Endothelial cell of hepatic sinusoid (primary cell): ENCODE results near the gene AP4S1.
"Not testable (repeated sequence)": the region's sequence is repeated elsewhere in the genome, so short reads cannot be mapped to it uniquely, and the experiment has no call there.

ENCODE experiments used
- in situ Hi-C: cut with HindIII; loops from 2 replicates; pipeline ENCODE4 v1.10.0; 2017; ENCODE audit warnings: low sequenced_read_pairs

Gene AP4S1

DNA sequence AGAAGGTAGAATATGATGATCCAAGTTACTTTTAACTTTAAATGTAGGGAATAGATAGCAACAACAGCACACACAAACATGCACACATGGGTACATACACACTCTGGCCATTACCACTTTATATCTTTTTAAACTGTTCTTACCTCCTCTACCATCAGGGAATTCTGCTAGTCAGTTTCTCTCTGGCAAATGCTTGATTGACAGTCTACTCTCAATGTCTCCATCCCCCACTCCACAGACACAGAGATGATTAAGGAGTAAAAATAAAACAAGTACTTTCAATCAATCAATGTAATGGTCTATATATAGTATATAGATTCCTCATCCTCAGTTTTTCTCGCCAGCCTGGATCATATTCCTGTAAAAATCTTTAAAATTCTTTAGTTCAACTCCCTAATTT lies 16.9 kb downstream of the AP4S1 start:
- in situ Hi-C loops, result loop anchor here (5.0 kb wide), 1 partner anchor 60 kb away; no protein-coding TSS in a partner anchor

DNA sequence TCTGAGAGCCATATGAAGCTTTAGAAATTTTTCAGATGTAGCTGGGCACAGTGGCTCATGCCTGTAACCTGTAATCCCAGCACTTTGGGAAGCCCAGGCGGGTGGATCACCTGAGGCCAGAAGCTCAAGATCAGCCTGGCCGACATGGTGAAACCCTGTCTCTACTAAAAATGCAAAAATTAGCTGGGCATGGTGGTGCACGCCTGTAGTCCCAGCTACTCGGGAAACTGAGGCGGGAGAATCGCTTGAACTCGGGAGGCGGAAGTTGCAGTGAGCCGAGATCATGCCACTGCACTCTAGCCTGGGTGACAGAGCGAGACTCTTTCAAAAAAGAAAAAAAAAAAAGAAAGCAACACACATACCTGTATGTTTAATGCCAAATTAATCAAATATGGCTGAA lies 17.4 kb downstream of the AP4S1 start:
- in situ Hi-C loops, result loop anchor here (5.0 kb wide), 1 partner anchor 61 kb away; no protein-coding TSS in a partner anchor

DNA sequence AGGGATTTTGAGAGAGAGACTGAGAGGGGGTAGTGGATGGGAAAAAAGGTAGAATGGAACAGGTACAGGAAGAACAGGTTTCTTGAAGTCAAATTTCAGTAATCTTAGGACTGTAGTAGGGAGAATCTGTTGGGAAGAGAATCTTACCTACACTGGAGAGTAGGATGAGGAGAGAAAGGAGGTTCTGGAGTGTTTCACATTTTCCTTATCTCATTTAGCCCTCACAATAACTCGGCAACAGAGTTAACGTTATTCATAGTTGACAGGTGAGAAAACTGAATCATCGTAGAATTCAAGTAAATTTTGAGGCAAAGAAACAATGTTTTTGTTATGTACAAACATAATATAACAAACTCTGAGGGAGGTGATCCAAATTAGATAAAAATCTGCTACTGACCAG lies 17.9 kb downstream of the AP4S1 start:
- in situ Hi-C loops, result loop anchor here (5.0 kb wide), 1 partner anchor 61 kb away; no protein-coding TSS in a partner anchor

DNA sequence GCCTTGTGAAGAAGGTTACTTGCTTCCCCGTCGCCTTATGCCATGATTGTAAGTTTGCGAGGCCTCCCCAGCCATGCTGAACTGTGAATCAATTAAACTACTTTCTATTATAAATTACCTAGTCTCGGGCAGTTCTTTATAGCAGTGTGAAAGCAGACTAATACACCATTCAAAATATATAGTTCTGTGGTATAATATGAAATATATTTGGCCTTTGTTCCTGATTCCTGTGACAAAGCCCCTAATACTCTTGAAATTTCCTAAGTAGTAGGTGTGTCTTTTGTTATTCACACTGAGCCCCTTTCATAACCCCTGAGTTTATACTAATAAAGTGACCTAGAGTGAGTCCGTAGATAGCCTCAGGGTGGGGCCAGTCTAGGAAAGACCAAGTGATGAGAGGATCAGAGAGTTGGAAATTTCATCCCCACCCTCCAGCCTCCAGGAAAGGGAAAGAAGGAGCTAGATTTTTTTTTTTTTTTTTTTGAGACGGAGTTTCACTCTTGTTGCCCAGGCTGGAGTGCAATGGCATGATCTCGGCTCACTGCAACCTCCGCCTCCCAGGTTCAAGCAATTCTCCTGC lies 20.1 kb downstream of the AP4S1 start:
- in situ Hi-C loops, result no loop called here

DNA sequence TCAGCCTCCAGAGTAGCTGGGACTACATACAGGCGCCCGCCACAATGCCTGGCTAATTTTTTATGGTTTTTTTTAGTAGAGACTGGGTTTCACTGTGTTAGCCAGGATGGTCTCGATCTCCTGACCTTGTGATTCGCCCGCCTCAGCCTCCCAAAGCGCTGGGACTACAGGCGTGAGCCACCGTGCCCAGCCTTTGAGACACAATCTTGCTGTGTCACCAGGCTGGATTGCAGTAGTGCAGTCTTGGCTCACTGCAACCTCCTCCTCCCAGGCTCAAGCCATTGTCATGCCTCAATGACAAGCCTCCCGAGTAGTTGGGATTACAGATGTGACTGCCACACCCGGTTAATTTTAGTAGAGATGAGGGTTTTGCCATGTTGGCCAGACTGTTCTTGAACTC lies 22.1 kb downstream of the AP4S1 start:
- in situ Hi-C loops, result no loop called here

DNA sequence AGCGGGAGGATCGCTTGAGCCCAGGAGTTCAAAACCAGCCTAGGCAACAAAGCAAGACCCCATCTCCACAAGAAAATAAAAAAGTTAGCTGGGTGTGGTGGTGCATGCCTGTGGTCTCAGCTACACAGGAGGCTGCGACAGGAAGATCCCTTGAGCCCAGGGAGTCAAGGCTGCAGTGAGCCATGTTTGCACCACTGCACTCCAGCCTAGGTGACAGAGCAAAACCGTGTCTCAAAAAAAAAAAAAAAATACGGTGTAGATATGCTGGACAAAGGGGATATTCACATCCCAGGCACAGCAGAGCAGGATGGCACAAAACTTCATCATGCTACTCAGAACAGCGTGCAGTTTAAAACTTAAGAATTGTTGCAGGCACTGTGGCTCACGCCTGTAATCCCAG lies 25.6 kb downstream of the AP4S1 start:
- in situ Hi-C loops, result no loop called here

DNA sequence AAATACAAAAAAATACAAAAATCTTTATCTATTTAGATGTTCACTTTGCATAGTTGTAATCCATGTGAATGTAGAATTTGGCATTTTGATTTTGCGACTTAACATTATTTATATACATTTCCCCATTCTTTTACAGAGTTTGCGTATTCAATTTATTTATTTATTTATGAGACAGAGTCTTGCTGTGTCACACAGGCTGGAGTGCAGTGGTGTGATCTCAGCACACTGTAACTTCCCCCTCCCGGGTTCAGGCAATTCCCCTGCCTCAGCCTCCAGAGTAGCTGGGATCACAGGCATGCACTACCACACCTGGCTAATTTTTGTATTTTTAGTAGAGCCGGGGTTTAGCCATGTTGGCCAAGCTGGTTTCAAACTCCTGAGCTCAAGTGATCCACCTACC lies 26.1 kb downstream of the AP4S1 start:
- in situ Hi-C loops, result no loop called here

DNA sequence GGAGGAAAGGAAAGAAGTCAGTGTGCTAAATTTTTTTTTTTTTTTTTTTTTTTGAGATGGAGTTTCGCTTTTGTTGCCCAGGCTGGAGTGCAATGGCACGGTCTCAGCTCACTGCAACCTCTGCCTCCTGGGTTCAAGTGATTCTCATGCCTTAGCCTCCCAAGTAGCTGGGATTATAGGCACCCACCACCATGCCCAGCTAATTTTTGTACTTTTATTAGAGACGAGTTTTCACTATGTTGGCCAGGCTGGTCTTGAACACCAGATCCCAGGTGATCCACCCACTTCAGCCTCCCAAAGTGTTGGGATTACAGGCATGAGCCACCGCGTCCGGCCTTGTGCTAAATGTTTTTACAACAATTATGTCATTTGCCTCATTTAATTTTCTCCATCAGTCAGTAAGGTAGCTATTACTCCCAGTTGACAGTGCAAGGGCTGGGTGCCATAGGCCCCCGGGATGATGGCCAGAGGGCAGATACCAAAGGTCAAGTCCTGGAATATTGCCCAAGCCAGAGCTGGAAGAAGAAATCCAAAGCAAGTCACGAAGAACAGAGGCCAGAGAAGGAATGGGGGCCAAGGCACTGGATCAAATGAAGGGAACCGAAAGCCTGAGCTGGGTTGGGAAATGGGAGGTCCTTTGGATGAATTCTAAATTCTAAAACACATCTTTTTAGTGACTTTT lies 27.6 kb downstream of the AP4S1 start:
- in situ Hi-C loops, result not testable (repeated sequence)

DNA sequence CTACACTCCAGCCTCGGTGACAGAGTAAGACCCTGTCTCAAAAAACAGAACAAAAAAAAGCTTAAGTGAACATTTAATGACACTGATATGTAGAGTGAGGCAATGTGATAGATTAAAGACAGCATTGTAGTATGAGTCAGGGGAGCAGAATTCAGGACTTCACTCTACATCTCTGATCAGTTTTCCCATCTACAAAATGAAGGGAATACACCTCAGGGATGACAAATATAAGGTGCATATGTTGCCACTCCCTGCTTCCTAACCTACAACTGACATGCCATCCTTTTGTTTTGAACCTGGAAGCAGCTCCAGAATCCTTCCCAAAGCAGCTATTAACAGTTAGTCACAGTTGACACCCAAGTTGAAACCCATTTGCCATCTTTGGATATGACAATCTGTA lies 31.6 kb downstream of the AP4S1 start:
- in situ Hi-C loops, result no loop called here

DNA sequence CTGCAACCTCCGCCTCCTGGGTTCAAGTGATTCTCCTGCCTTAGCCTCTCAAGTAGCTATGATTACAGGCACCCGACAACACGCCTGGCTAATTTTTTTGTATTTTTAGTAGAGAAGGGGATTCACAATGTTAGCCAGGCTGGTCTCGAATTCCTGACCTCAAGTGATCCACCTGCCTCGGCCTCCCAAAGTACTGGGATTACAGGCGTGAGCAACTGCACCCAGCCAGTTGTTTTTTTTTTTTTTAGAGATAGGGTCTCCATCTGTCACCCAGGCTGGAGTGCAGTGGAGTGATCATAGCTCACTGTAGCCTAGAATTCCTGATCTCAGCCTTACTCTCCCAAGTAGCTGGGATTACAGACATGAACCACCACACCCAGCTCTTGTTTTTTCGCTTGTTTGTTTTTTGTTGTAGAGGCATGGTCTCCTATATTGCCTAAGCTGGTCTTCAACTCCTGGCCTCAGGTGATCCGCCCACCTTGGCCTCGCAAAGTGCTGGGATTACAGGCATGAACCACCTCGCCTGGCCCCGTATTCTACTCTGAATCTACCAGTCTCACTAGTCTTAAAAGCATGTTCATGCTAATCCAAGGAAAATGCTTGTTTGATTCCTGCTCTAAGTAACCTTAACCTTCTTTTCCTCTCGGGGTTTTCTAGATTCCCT lies 32.4 kb downstream of the AP4S1 start:
- in situ Hi-C loops, result no loop called here

DNA sequence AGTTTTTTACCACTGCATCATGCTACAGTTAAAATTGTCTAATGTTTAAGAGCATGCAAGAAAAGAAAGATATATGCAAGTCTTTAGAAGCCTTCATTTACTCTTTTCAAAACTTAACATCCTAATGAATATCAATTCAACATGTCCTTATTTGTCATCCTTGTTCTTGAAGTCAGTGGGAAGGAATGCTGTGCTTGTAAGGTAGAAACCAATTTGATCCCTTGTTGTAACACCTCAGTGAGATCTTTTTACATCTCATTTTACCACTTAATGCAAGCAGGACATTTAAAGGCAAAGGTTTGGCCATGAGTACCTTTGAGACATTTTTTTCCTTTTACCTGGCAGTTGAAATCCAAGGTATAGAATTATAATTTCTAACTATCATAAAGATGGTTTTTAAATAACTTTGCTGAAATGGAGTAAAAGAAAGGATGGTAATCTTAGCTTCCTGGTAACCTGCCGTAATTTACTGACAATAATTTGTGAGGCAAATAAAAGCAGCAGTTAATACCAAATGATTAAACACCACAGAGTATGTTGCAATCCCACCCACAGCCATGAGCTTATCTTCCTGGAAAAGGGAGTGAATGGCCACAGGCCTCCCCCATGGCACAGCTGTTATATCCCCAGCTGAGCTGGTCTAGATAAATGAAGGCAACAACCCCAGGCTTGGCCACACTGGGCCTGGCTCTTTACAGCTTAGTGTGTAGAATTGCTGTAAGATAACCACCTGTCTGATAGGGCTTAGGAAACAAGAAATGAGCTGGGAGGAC lies 33.9 kb downstream of the AP4S1 start:
- in situ Hi-C loops, result no loop called here

DNA sequence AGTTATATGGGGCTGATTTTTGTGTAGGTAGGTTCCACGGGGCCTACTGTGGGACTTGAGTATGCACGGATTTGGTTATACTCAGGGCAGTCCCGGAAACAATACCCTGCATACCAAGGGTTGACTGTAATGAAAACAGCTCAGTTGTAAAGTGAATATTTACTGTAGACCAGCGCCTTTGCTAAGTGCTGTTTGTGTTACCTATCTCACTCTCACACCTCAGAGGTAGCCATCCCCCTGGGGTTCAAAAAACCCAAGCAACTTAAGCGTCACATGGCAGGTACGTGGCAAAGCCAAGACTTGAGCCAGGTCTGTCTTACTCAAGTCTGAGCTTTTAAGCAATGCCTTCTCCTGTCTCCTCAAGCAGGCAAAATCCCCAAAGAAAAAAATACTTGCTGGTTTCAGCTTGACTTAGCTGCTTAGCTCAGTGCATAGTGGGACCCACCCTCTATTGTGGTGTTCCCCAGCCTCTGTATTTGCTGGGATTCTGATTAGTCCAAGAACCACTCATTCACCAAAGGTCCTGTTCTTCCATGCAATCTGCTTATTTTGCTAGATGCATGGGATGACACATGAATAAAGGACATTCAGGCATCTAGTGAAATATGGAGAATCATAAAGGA lies 34.9 kb downstream of the AP4S1 start:
- in situ Hi-C loops, result no loop called here

DNA sequence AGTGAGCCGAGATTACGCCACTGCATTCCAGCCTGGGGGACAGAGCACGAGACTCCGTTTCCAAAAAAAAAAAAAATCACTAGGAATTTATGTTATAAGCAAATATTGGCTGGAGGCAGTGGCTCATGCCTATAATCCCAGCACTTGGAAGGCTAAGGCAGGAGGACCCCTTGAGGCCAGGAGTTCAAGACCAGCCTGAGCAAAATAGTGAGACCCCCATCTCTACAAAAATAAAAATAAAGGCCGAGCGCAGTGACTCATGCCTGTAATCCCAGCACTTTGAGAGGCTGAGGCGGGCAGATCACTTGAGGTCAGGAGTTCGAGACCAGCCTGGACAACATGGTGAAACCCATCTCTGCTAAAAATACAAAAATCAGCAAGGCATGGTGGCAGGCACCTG lies 37.5 kb downstream of the AP4S1 start:
- in situ Hi-C loops, result not testable (repeated sequence)

DNA sequence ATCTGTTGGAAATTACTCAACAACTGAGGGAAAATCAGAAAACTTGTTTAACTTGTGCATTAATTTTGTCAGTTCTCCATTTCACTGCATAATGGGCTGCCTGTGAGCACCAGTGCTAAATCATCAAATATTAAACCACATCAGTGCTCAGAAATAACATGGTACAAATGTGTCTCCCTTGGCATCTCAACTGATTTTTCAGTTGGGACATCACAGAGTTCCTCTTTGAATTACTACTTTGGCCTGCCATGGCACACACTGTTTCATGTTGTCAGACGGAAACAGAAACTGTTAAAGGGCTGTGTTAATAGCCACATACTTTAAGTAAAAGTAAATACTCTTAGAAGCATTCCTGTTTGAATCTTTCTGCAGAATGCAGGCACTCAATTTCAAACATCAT lies 42.8 kb downstream of the AP4S1 start:
- in situ Hi-C loops, result no loop called here

DNA sequence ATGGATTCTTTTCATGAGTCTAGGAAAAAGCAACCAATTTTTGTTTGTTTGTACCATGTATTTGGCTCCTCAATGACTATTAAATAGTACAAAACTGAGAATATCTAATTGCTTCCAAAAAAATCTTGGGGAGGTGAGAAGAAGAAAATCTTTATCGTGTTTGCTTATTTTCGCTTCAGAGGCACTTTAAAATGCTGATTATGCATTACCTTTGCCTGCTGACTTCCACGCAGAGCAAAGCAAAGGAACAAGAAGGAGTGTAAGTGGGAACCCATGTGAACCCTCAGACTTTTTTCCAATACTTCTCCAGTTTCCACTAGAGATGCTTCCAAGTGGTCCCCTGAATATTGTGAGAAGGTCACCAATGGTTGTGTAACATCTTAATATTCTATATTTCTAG lies 43.9 kb downstream of the AP4S1 start:
- in situ Hi-C loops, result no loop called here

DNA sequence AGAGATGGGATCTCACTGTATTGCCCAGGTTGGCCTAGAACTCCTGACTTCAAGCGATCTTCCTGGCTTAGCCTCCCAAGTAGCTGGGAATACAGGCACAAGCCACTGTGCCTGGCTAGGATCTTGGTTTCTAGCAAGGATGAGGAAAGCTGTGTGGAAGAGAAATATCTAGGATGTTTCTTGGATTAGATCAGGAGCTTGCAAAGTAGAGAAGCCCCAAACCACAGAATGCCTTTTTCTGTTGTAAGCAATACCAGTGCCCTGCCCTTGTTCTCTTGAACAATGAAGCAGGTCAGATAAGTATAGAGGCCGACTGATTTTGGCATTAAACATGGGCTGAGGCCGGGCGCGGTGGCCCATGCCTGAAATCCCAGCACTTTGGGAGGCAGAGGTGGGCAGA lies 45.0 kb downstream of the AP4S1 start:
- in situ Hi-C loops, result no loop called here

DNA sequence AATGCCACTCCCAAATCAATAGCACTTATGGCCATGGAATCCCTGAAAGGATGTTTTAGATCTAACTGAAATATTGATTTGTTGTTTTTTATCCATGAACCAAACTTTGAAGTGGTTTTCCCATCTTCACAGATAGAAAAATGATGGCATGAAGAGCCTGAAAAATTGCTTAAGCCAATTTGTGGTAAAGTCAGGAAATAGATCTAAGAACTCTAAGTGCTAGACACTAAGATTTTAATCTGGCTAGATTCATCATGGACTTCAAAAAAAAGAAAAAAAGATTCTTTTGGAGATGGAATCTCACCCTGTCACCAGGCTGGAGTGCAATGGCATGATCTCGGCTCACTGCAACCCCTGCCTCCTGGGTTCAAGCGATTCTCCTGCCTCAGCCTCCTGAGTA lies 45.7 kb downstream of the AP4S1 start:
- in situ Hi-C loops, result no loop called here

DNA sequence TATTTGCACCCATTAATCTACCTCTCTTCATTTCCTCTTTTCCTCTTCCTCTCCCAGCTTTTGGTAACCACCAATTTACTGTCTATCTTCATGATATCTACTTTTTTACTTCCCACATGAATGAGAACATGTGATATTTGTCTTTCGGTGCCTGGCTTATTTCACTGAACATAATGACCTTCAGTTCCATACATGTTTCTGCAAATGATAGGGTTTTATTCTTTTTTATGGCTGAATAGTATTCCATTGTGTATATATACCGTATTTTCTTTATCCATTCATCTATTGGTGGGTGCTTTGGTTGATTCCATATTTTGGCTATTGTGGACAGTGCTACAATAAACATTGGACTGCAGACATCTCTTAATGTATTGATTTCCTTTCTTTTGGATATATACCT lies 49.7 kb downstream of the AP4S1 start:
- in situ Hi-C loops, result no loop called here

DNA sequence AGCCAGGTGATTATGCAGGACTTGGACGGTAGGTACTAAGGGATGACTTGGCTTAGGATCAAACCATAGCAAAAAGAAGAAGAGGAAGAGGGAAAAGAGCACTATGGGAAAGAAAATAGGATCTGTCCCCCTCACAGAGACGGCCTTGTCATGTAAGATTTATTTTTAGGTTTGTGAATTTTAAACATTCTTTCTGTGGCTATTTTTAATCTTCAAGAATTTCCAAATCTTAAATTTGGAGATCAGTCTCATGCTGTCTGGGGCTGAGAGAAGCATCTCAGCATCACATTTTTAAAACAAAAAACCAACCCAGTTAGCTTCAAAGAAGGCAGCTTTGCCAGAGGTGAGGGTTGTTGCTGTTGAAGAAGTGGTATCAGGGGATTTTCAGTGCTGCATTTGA lies 53.3 kb downstream of the AP4S1 start:
- in situ Hi-C loops, result no loop called here

DNA sequence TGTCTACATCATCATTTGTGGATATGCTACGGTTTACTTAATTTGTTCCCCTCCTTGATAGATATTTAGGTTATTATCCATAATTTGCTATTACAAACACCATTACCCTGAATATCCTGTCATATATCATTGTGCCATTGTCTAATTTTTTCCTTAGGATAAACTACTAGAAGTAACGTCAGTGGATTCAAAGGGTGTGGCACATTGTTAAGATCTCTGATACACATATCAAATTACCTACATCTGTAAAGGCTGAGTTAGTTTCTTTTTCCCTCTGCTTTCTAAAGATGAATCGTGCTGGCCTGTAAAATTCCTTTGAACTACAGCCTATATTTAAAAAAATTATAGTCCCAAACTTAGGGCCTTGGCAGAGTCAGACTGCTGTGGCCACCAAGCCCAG lies 54.6 kb downstream of the AP4S1 start:
- in situ Hi-C loops, result no loop called here

DNA sequence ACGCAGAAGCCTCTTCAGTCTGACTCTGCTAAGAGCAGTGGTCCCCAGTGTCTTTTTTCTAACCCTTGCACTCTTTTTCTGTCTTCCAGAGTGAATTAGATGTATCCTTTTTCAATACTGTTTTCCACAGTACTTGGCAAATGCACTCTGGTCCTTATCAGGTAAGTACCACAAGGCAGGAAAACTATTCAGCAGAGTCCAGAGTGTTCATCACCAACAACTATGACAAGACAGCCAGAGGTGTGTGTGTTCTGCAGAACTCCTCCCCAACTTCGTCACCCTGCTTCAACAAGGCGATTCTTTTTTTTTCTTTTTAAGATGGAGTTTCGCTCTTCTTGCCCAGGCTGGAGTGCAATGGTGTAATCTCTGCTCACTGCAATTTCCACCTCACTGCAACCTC lies 55.0 kb downstream of the AP4S1 start:
- in situ Hi-C loops, result no loop called here
